HepG2 (cell line): Measurements from ENCODE around the gene WWP2. TPM values are rescaled to one million over a fixed set of nuclear protein-coding genes. Genes with fewer than 3 reads are reported as not detected.

ENCODE experiments used
- ATAC-seq: fragments of 200-7000 bp; cut with Tn5 transposase; 3 replicates; pipeline ENCODE4 v1.9.1; 2020; ENCODE audit warnings: mild to moderate bottlenecking, moderate library complexity
- BruUV-seq: library from RNA; stranded (reverse); fragments of 400-500 nt; replicated peaks from 2 replicates; lab custom pipeline; 2021; lab: Mats Ljungman, UMichigan
- CTCF ChIA-PET: fragments of 300-600 bp; formaldehyde crosslinking; extraction: SDS; loops from one replicate; lab custom pipeline; 2021; ENCODE audit warnings: low total read pairs, inconsistent platforms, low intra/inter-chr PET ratio; lab: Yijun Ruan, JAX
- POLR2A ChIA-PET: fragments of 350-600 bp; sonication (Branson Sonifier 250); formaldehyde crosslinking; loops from one replicate; lab custom pipeline; 2020; ENCODE audit warnings: antibody characterized with exemption, inconsistent platforms; lab: Yijun Ruan, JAX
- DNase-seq: peaks from one replicate; pipeline ENCODE4 v3.0.0-alpha.2; 2015; ENCODE audit warnings: low spot score
- FAIRE-seq: peaks from 3 replicates; lab custom pipeline; 2011; peaks lifted over from hg19 to GRCh38; lab: Jason Lieb, UNC
- H2AFZ ChIP-seq: one replicate; pipeline ENCODE4 v1.6.1; 2011; ENCODE audit warnings: low read length, inconsistent platforms
- H3K27ac ChIP-seq: fragments of 300-600 bp; 3 replicates; pipeline ENCODE4 v1.8.0; 2011; ENCODE audit warnings: mixed run types, mild to moderate bottlenecking, mixed read lengths, low read length, inconsistent platforms; ENCODE audit not compliant: insufficient read depth; ENCODE audit errors: extremely low read length
- H3K27me3 ChIP-seq, 2 experiments: fragments of 200-600 bp in 1 of 2; 2 replicates in 1 of 2; 3 replicates in 1 of 2; pipeline versions ENCODE4 v1.6.0 to v1.8.0; 2011; ENCODE audit warnings: low read length in 2 of 2, mild to moderate bottlenecking in 2 of 2, moderate library complexity in 2 of 2, inconsistent platforms in 1 of 2; ENCODE audit not compliant: insufficient read depth in 2 of 2, control insufficient read depth in 1 of 2
- H3K36me3 ChIP-seq, 2 experiments: fragments of 200-600 bp in 1 of 2; replicated peaks in 1 of 2; 2 replicates in 1 of 2; 3 replicates in 1 of 2; pipeline versions ENCODE4 v1.5.1 to v1.8.0; 2011; ENCODE audit warnings: low read length in 2 of 2, inconsistent platforms in 1 of 2; ENCODE audit not compliant: insufficient read depth in 2 of 2, control insufficient read depth in 1 of 2
- H3K4me1 ChIP-seq: 2 replicates; pipeline ENCODE4 v1.5.1; 2012; ENCODE audit warnings: low read length, inconsistent platforms; ENCODE audit not compliant: insufficient read depth
- H3K4me2 ChIP-seq: 2 replicates; pipeline ENCODE4 v1.6.0; 2011; ENCODE audit warnings: low read depth, low read length, inconsistent platforms
- H3K4me3 ChIP-seq, 3 experiments: fragments of 200-600 bp in 1 of 3; sonication (generic), shearing (Covaris generic) in 1 of 3; replicated peaks in 1 of 3; 2 replicates each; pipeline ENCODE4 v1.5.1; 2011 to 2016; ENCODE audit warnings: low read length in 3 of 3, inconsistent platforms in 2 of 3, low read depth in 2 of 3, mild to moderate bottlenecking in 2 of 3, control low read depth in 1 of 3, mixed read lengths in 1 of 3; ENCODE audit not compliant: insufficient read depth in 1 of 3
- H3K79me2 ChIP-seq: one replicate; pipeline ENCODE4 v1.6.1; 2011; ENCODE audit warnings: low read length, inconsistent platforms; ENCODE audit not compliant: insufficient read depth
- H3K9ac ChIP-seq: 2 replicates; pipeline ENCODE4 v1.6.0; 2011; ENCODE audit warnings: mild to moderate bottlenecking, low read depth, low read length, inconsistent platforms; ENCODE audit not compliant: insufficient read depth
- H3K9me3 ChIP-seq: 2 replicates; pipeline ENCODE4 v1.5.1; 2012; ENCODE audit warnings: mild to moderate bottlenecking, low read length
- H4K20me1 ChIP-seq: 2 replicates; pipeline ENCODE4 v1.6.0; 2011; ENCODE audit warnings: inconsistent platforms, mild to moderate bottlenecking, low read length, moderate library complexity; ENCODE audit not compliant: insufficient read depth
- AGO2 ChIP-seq: fragments of 200-400 bp; formaldehyde crosslinking; optimal IDR thresholded peaks from 2 replicates; pipeline ENCODE3; 2017; ENCODE audit warnings: mild to moderate bottlenecking, low read depth, low read length, moderate library complexity
- EHMT2 ChIP-seq: fragments of 200-600 bp; sonication (generic); IDR thresholded peaks from 2 replicates; pipeline ENCODE4 v1.7.0; 2017; ENCODE audit warnings: antibody characterized with exemption, low read depth, low read length, borderline replicate concordance
- HNRNPK ChIP-seq: fragments of 200-400 bp; formaldehyde crosslinking; IDR thresholded peaks from 2 replicates; pipeline ENCODE4 v1.6.1; 2018; ENCODE audit warnings: low read length, low read depth, moderate library complexity, mild to moderate bottlenecking; ENCODE audit not compliant: poor library complexity, severe bottlenecking
- PATZ1 ChIP-seq: sonication (generic); formaldehyde crosslinking; IDR thresholded peaks from 2 replicates; pipeline ENCODE4 v1.4.0; 2020; ENCODE audit warnings: missing genetic modification reagents
- TOE1 ChIP-seq: sonication (generic); formaldehyde crosslinking; IDR thresholded peaks from 2 replicates; pipeline ENCODE4 v1.4.0; 2020; ENCODE audit warnings: mild to moderate bottlenecking, missing genetic modification reagents
- ZBTB25 ChIP-seq: IDR thresholded peaks from 2 replicates; pipeline ENCODE4 v1.6.1; 2018; ENCODE audit warnings: missing genetic modification reagents
- ZNF263 ChIP-seq: sonication (generic); formaldehyde crosslinking; IDR thresholded peaks from 2 replicates; pipeline ENCODE4 v1.4.0; 2020; ENCODE audit warnings: missing genetic modification reagents
- ZNF749 ChIP-seq: sonication (generic); formaldehyde crosslinking; IDR thresholded peaks from 2 replicates; pipeline ENCODE4 v1.8.0; 2022; ENCODE audit warnings: mild to moderate bottlenecking, missing genetic modification reagents, moderate library complexity, borderline replicate concordance
- ZNF841 ChIP-seq: sonication (generic); formaldehyde crosslinking; IDR thresholded peaks from 2 replicates; pipeline ENCODE4 v1.8.1; 2023; ENCODE audit warnings: missing genetic modification reagents, borderline replicate concordance
- WGBS: methylation state at CpG from one replicate; pipeline ENCODE4 v1.1.6; 2017; ENCODE audit warnings: low lambda C conversion rate; 5-methylcytosine and 5-hydroxymethylcytosine counted together
- in situ Hi-C: cut with HindIII; loops from 2 replicates; pipeline ENCODE4 v1.10.0; 2017; ENCODE audit warnings: low pct_unique_long_range_greater_than_20kb; ENCODE audit not compliant: extremely low pct_ligation_motif_present
- intact Hi-C: fragments of 100-400 bp; cut with micrococcal nuclease; formaldehyde crosslinking; loops from one replicate; pipeline ENCODE4 v1.10.0; 2022; ENCODE audit not compliant: unreplicated experiment
- polyA plus RNA-seq, 8 experiments: library from polyadenylated mRNA; depleted of rRNA in 3 of 8; stranded (reverse) in 7 of 8; unstranded in 1 of 8; fragments of >200 nt; fragmentation: Illumina TruSeq in 4 of 8; extraction: Trizol in 4 of 8; gene quantifications; 2 replicates each; pipeline versions ENCODE4 v1.2.1 to v1.2.3, GENCODE V29; 2011 to 2016; ENCODE audit warnings: low read depth in 4 of 8, missing spikeins in 1 of 8, mixed read lengths in 1 of 8; ENCODE audit not compliant: insufficient read depth in 1 of 8
- total RNA-seq, 5 experiments: library from RNA; depleted of rRNA; stranded (reverse); fragments of >200 nt; fragmentation: Illumina TruSeq; extraction: Trizol; gene quantifications; 2 replicates each; pipeline ENCODE4 v1.2.3, GENCODE V29; 2016; ENCODE audit warnings: low read depth in 1 of 5
- TF ChIP-seq, protein P1 (sequence below): sonication (generic); formaldehyde crosslinking; IDR thresholded peaks from 2 replicates; pipeline ENCODE4 v1.5.1; 2020; ENCODE audit warnings: mild to moderate bottlenecking, missing genetic modification reagents, moderate library complexity

WWP2 gene
- total and polyA plus RNA-seq, 2 of the 13 experiments (the other 11 are each of a cell fraction or from before 2014, with no cell fraction given): 11.4 to 28.2 TPM

DNA sequence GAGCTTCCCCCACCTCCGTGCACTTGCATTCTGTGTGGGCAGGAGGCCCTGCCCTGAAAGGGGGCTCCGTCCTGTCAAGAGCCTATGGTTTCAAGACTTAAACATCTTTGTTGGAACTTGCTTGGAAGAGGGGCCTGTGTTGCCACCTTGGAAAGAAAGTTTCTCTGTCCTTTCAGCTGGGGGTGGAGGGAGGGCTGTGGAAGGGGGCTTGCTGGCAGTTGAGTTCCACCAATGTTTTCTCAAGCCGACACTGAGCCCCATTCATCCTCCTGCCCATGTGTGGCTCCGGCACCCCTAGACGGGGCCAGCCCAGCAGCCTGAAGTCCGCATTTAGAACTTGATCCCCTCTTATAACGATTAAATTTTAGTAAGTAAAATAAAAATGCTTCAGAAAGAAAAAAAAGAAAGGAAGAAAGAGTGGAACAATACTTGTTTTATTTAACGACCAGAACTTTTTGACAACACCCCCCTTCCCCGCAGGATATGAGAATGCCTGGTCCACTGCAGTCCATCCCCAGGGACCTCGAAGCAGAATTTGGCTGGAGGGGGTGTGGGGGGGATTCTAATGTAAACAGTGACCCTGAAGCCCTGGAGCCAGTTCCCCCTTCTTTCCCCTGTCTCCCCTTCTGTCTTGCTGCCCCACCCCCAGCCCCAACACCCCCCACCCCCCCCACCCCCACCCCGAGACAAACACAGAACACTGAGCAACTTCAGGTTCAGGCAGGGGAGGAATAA, 162.1 kb downstream of the WWP2 start:
- Histone ChIP-seq H3K9ac (no peak overlapping the region), H3K79me2 (no peaks in the 10 kb centered on the region), H3K27me3 (no peaks in the 10 kb centered on the region), H3K27ac (no peak overlapping the region), H3K4me1 (peaks cover 40% of the 10 kb centered on the region), H3K4me3 (no peak overlapping the region), H3K4me2 (no peak overlapping the region), H4K20me1 (no peaks in the 10 kb centered on the region), H3K36me3 (no peaks in the 10 kb centered on the region), H3K9me3 (no peaks in the 10 kb centered on the region), H2AFZ (no peak overlapping the region)
- FAIRE-seq (no peak), DNase-seq (no peak), ATAC-seq (no peak)
- WGBS: 92% methylated on average over 11 of the region's 11 CpGs
- ChIA-PET CTCF (no interaction called here), POLR2A (no interaction called here)
- intact Hi-C loops: no loop called here
- in situ Hi-C loops: no loop called here
- no peak for TF ChIP-seq ZNF749
- TF ChIP-seq HNRNPK: peak; percentile 36
- TF ChIP-seq EHMT2: no peak
- no peak for TF ChIP-seq ZNF263 (CRISPR knock-in tag)
- BruUV-seq: no TSS peak

GRCh38 chr16:69924777-69925191, 162.7 kb downstream of the WWP2 start:
- ChIA-PET POLR2A (no interaction called here), CTCF (no interaction called here)
- Histone ChIP-seq H3K27ac (no peak overlapping the region), H3K4me3 (no peak overlapping the region), H3K9me3 (no peaks in the 10 kb centered on the region), H3K27me3 (no peaks in the 10 kb centered on the region), H3K36me3 (peaks cover 3 to 4% of the 10 kb centered on the region in 2 experiments; a peak in 3 of 5 replicates), H3K4me2 (no peak overlapping the region), H3K79me2 (no peaks in the 10 kb centered on the region), H2AFZ (no peak overlapping the region), H3K4me1 (peaks cover 41% of the 10 kb centered on the region), H4K20me1 (no peaks in the 10 kb centered on the region), H3K9ac (no peak overlapping the region)
- in situ Hi-C loops (loop anchor here (5.0 kb wide), 1 partner anchor 127 kb away; no protein-coding TSS in a partner anchor), intact Hi-C loops (no loop called here)
- no peak for ATAC-seq
- BruUV-seq: no TSS peak
- WGBS: 86% methylated on average over 19 of the region's 19 CpGs
- DNase-seq: peak; percentile 63
- no peak for FAIRE-seq
- no peak for TF ChIP-seq ZBTB25 (CRISPR knock-in tag)
- TF ChIP-seq, protein P1, sequence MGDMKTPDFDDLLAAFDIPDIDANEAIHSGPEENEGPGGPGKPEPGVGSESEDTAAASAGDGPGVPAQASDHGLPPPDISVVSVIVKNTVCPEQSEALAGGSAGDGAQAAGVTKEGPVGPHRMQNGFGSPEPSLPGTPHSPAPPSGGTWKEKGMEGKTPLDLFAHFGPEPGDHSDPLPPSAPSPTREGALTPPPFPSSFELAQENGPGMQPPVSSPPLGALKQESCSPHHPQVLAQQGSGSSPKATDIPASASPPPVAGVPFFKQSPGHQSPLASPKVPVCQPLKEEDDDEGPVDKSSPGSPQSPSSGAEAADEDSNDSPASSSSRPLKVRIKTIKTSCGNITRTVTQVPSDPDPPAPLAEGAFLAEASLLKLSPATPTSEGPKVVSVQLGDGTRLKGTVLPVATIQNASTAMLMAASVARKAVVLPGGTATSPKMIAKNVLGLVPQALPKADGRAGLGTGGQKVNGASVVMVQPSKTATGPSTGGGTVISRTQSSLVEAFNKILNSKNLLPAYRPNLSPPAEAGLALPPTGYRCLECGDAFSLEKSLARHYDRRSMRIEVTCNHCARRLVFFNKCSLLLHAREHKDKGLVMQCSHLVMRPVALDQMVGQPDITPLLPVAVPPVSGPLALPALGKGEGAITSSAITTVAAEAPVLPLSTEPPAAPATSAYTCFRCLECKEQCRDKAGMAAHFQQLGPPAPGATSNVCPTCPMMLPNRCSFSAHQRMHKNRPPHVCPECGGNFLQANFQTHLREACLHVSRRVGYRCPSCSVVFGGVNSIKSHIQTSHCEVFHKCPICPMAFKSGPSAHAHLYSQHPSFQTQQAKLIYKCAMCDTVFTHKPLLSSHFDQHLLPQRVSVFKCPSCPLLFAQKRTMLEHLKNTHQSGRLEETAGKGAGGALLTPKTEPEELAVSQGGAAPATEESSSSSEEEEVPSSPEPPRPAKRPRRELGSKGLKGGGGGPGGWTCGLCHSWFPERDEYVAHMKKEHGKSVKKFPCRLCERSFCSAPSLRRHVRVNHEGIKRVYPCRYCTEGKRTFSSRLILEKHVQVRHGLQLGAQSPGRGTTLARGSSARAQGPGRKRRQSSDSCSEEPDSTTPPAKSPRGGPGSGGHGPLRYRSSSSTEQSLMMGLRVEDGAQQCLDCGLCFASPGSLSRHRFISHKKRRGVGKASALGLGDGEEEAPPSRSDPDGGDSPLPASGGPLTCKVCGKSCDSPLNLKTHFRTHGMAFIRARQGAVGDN (CRISPR knock-in tag): no peak
- TF ChIP-seq PATZ1 (CRISPR knock-in tag): peak; percentile 62; the same call in 1 of the 2 replicates
- TF ChIP-seq TOE1 (CRISPR knock-in tag): no peak
- TF ChIP-seq AGO2: peak; percentile 50
- no peak for TF ChIP-seq ZNF841
